ENCODE measurements around the gene GPNMB.

GPNMB gene

GRCh38 chr7:23226844-23227450 lies 19.6 kb upstream of the GPNMB start:
- H3K27me3 ChIP-seq (ENCODE audit: control insufficient read depth, insufficient read depth, low read length), result no peaks in the 10 kb centered on the region
- WGBS (ENCODE audit: insufficient coverage, insufficient read length), result no CpG with 5 or more reads among the region's 4 CpGs
- no peak for DNase-seq (ENCODE audit: low read depth, low spot score)

GRCh38 chr7:23228412-23228811 lies 18.2 kb upstream of the GPNMB start:
- Histone ChIP-seq H3K4me1 (ENCODE audit: control insufficient read depth, insufficient read depth, low read length) (no peaks in the 10 kb centered on the region), H3K36me3 (ENCODE audit: control insufficient read depth, insufficient read depth, low read length) (no peaks in the 10 kb centered on the region), H3K27ac (ENCODE audit: low read length) (no peak overlapping the region), H3K9me3 (ENCODE audit: control insufficient read depth, insufficient read depth, low read length) (no peaks in the 10 kb centered on the region), H3K27me3 (ENCODE audit: control insufficient read depth, insufficient read depth, low read length) (no peaks in the 10 kb centered on the region), H3K4me3 (ENCODE audit: low read length) (no peak overlapping the region)
- DNase-seq (ENCODE audit: low read depth, low spot score), result no peak
- no CpG with 5 or more reads among the region's 2 CpGs for WGBS (ENCODE audit: insufficient coverage, insufficient read length)

More at GRCh38 chr7:23226844-23227450, 19.6 kb upstream of the GPNMB start:
- Histone ChIP-seq H3K36me3 (ENCODE audit: control insufficient read depth, insufficient read depth, low read length) (no peaks in the 10 kb centered on the region), H3K9me3 (ENCODE audit: control insufficient read depth, insufficient read depth, low read length) (no peaks in the 10 kb centered on the region), H3K27ac (ENCODE audit: low read length) (no peak overlapping the region), H3K4me3 (ENCODE audit: low read length) (no peak overlapping the region), H3K4me1 (ENCODE audit: control insufficient read depth, insufficient read depth, low read length) (no peaks in the 10 kb centered on the region)

DNA sequence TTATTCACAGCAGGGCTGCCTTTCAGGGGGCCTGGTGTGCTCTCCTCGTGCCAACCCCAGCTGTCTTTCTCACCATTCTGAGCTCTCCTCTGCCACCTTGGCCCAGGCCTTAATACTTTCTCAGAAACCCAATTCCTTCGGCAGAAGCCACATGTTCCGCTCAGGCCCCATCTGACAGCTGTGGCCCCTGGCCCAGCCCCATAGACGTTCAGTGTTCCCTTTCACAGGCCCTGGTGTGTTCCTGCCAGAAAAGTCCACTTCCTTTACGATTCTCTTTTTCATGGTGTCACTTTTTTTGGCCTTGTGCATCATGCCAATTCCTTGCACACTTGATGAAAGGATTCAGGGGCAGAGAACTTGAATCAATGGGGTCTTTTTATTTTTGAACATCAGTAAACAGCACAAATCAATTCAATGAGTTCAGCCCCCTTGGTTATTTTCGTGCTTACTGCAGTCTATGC lies 15.9 kb upstream of the GPNMB start:
- WGBS (ENCODE audit: insufficient coverage, insufficient read length), result no CpG with 5 or more reads among the region's 6 CpGs
- H3K4me3 ChIP-seq (ENCODE audit: low read length), result no peak overlapping the region
- no peak for DNase-seq (ENCODE audit: low read depth, low spot score)

GRCh38 chr7:23232966-23233365 lies 13.6 kb upstream of the GPNMB start:
- WGBS (ENCODE audit: insufficient coverage, insufficient read length), result no CpG with 5 or more reads among the region's 3 CpGs
- no peak for DNase-seq (ENCODE audit: low read depth, low spot score)
- no peak overlapping the region for H3K27ac ChIP-seq (ENCODE audit: low read length)
- no peaks in the 10 kb centered on the region for H3K4me1 ChIP-seq (ENCODE audit: control insufficient read depth, insufficient read depth, low read length)
- no peaks in the 10 kb centered on the region for H3K36me3 ChIP-seq (ENCODE audit: control insufficient read depth, insufficient read depth, low read length)
- no peak overlapping the region for H3K4me3 ChIP-seq (ENCODE audit: low read length)
- H3K27me3 ChIP-seq (ENCODE audit: control insufficient read depth, insufficient read depth, low read length), result no peaks in the 10 kb centered on the region
- no peaks in the 10 kb centered on the region for H3K9me3 ChIP-seq (ENCODE audit: control insufficient read depth, insufficient read depth, low read length)

More for the DNA sequence above, 15.9 kb upstream of the GPNMB start:
- Histone ChIP-seq H3K9me3 (ENCODE audit: control insufficient read depth, insufficient read depth, low read length) (no peaks in the 10 kb centered on the region), H3K27ac (ENCODE audit: low read length) (no peak overlapping the region), H3K27me3 (ENCODE audit: control insufficient read depth, insufficient read depth, low read length) (no peaks in the 10 kb centered on the region), H3K4me1 (ENCODE audit: control insufficient read depth, insufficient read depth, low read length) (no peaks in the 10 kb centered on the region), H3K36me3 (ENCODE audit: control insufficient read depth, insufficient read depth, low read length) (no peaks in the 10 kb centered on the region)

- Histone ChIP-seq H3K27ac (ENCODE audit: low read length) (no peak overlapping the region), H3K27me3 (ENCODE audit: control insufficient read depth, insufficient read depth, low read length) (no peaks in the 10 kb centered on the region), H3K4me3 (ENCODE audit: low read length) (no peak overlapping the region), H3K4me1 (ENCODE audit: control insufficient read depth, insufficient read depth, low read length) (no peaks in the 10 kb centered on the region), H3K9me3 (ENCODE audit: control insufficient read depth, insufficient read depth, low read length) (no peaks in the 10 kb centered on the region), H3K36me3 (ENCODE audit: control insufficient read depth, insufficient read depth, low read length) (no peaks in the 10 kb centered on the region)
- DNase-seq (ENCODE audit: low read depth, low spot score), result no peak
- no CpG with 5 or more reads among the region's 9 CpGs for WGBS (ENCODE audit: insufficient coverage, insufficient read length)
Measured at GRCh38 chr7:23234569-23235296, 11.8 kb upstream of the GPNMB start.

- no CpG with 5 or more reads among the region's 6 CpGs for WGBS (ENCODE audit: insufficient coverage, insufficient read length)
- H3K4me1 ChIP-seq (ENCODE audit: control insufficient read depth, insufficient read depth, low read length), result no peaks in the 10 kb centered on the region
Measured at GRCh38 chr7:23235813-23236221, 10.8 kb upstream of the GPNMB start.

DNA sequence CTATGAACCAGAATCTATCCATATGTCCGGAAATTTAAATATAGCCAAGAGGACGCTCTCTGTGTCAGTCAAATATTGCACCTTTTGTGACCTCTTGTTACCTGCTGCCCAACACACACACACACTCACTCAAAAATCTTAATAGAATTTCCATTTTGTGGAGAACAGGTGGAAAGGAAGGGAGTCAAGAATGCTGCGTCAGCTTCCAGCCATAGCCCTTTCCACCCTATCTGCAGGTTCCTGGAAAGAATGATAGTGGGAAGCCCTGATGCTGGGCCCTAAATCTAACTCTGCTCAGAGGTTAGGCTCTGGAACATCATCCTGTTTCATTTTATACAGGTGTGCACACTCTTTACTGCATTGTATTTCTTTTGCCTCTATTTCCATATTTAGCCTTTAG lies 9.6 kb upstream of the GPNMB start:
- Histone ChIP-seq H3K27me3 (ENCODE audit: control insufficient read depth, insufficient read depth, low read length) (no peaks in the 10 kb centered on the region), H3K9me3 (ENCODE audit: control insufficient read depth, insufficient read depth, low read length) (no peaks in the 10 kb centered on the region), H3K4me1 (ENCODE audit: control insufficient read depth, insufficient read depth, low read length) (no peaks in the 10 kb centered on the region), H3K4me3 (ENCODE audit: low read length) (no peak overlapping the region), H3K36me3 (ENCODE audit: control insufficient read depth, insufficient read depth, low read length) (no peaks in the 10 kb centered on the region), H3K27ac (ENCODE audit: low read length) (no peak overlapping the region)
- WGBS (ENCODE audit: insufficient coverage, insufficient read length), result no CpG with 5 or more reads among the region's 3 CpGs
- DNase-seq (ENCODE audit: low read depth, low spot score), result no peak

More at GRCh38 chr7:23235813-23236221, 10.8 kb upstream of the GPNMB start:
- no peaks in the 10 kb centered on the region for H3K9me3 ChIP-seq (ENCODE audit: control insufficient read depth, insufficient read depth, low read length)
- H3K27me3 ChIP-seq (ENCODE audit: control insufficient read depth, insufficient read depth, low read length), result no peaks in the 10 kb centered on the region
- no peak for DNase-seq (ENCODE audit: low read depth, low spot score)
- no peak overlapping the region for H3K27ac ChIP-seq (ENCODE audit: low read length)
- H3K36me3 ChIP-seq (ENCODE audit: control insufficient read depth, insufficient read depth, low read length), result no peaks in the 10 kb centered on the region
- no peak overlapping the region for H3K4me3 ChIP-seq (ENCODE audit: low read length)

DNA sequence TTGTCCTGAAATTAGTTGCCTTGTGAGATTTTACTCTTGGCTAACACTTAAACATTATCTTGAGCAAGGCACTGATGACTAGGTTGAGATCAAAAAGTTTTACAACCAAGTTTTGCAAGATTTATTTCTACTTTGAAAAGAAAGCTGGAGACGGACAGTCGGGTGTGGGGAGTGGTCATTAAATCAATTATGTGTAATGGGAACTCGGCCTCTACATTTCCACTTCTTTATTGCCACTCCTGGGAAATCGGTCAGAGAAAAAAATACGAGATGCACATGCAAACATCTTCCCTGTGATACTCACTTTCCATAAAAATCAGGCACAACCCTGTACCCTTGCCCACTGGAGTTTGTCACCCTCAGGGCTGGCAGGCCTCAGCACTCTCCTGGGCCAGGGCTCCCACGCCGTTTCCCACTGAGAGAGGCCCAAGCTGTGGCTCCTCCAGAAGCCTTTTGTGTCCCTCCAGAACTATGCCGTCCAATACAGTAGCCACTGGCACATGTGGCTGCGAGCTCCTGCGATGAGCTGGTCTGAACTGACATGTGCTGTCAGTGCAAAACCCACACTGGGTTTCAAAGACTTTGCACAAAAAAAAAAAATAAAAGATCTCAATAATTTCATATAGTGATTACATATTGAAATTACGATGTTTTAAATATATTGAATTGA lies 7.5 kb upstream of the GPNMB start:
- no peak for DNase-seq (ENCODE audit: low read depth, low spot score)
- no CpG with 5 or more reads among the region's 11 CpGs for WGBS (ENCODE audit: insufficient coverage, insufficient read length)
- no peak overlapping the region for H3K27ac ChIP-seq (ENCODE audit: low read length)
- no peaks in the 10 kb centered on the region for H3K9me3 ChIP-seq (ENCODE audit: control insufficient read depth, insufficient read depth, low read length)
- H3K36me3 ChIP-seq (ENCODE audit: control insufficient read depth, insufficient read depth, low read length), result no peaks in the 10 kb centered on the region
- H3K27me3 ChIP-seq (ENCODE audit: control insufficient read depth, insufficient read depth, low read length), result no peaks in the 10 kb centered on the region
- H3K4me1 ChIP-seq (ENCODE audit: control insufficient read depth, insufficient read depth, low read length), result no peaks in the 10 kb centered on the region
- no peak overlapping the region for H3K4me3 ChIP-seq (ENCODE audit: low read length)

GRCh38 chr7:23239698-23240097 lies 6.9 kb upstream of the GPNMB start:
- no peak overlapping the region for H3K4me3 ChIP-seq (ENCODE audit: low read length)
- no peak for DNase-seq (ENCODE audit: low read depth, low spot score)
- H3K27ac ChIP-seq (ENCODE audit: low read length), result no peak overlapping the region
- no peaks in the 10 kb centered on the region for H3K4me1 ChIP-seq (ENCODE audit: control insufficient read depth, insufficient read depth, low read length)
- WGBS (ENCODE audit: insufficient coverage, insufficient read length), result no CpG with 5 or more reads among the region's 5 CpGs
- H3K36me3 ChIP-seq (ENCODE audit: control insufficient read depth, insufficient read depth, low read length), result no peaks in the 10 kb centered on the region
- no peaks in the 10 kb centered on the region for H3K27me3 ChIP-seq (ENCODE audit: control insufficient read depth, insufficient read depth, low read length)
- H3K9me3 ChIP-seq (ENCODE audit: control insufficient read depth, insufficient read depth, low read length), result no peaks in the 10 kb centered on the region

- no peaks in the 10 kb centered on the region for H3K36me3 ChIP-seq (ENCODE audit: control insufficient read depth, insufficient read depth, low read length)
- no peak overlapping the region for H3K4me3 ChIP-seq (ENCODE audit: low read length)
- no CpG with 5 or more reads among the region's 3 CpGs for WGBS (ENCODE audit: insufficient coverage, insufficient read length)
- no peak for DNase-seq (ENCODE audit: low read depth, low spot score)
- H3K27ac ChIP-seq (ENCODE audit: low read length), result no peak overlapping the region
- H3K4me1 ChIP-seq (ENCODE audit: control insufficient read depth, insufficient read depth, low read length), result peaks cover 2% of the 10 kb centered on the region; the same call in 1 of the 2 replicates
- no peaks in the 10 kb centered on the region for H3K9me3 ChIP-seq (ENCODE audit: control insufficient read depth, insufficient read depth, low read length)
- H3K27me3 ChIP-seq (ENCODE audit: control insufficient read depth, insufficient read depth, low read length), result no peaks in the 10 kb centered on the region
Measured at GRCh38 chr7:23242321-23242720, 4.3 kb upstream of the GPNMB start.
